ENCODE results near the gene VPS9D1. TPM values are rescaled to one million over a fixed set of nuclear protein-coding genes. Genes with fewer than 3 reads are reported as not detected.
"Not testable (repeated sequence)": the region's sequence is repeated elsewhere in the genome, so short reads cannot be mapped to it uniquely, and the experiment has no call there.

VPS9D1 gene
- total RNA-seq, 1 donor from 2014 or later: 15.6 TPM

GRCh38 chr16:89678258-89678657, 42.4 kb downstream of the VPS9D1 start:
- Histone ChIP-seq H3K36me3 (no peaks in the 10 kb centered on the region), H3K4me1 (no peaks in the 10 kb centered on the region), H3K4me3 (no peak overlapping the region), H3K9me3 (no peaks in the 10 kb centered on the region), H3K27me3 (ENCODE audit: low read depth) (no peaks in the 10 kb centered on the region), H3K27ac (no peak overlapping the region)
- ATAC-seq: no peak
- intact Hi-C loops (cut with DNase I): no loop called here
- no peak for TF ChIP-seq CTCF (IDR thresholded peaks at IDR 0.05)
- DNase-seq: no peak

- no peaks in the 10 kb centered on the region for H3K36me3 ChIP-seq
- DNase-seq: no peak
- intact Hi-C loops (cut with DNase I): no loop called here
- no peaks in the 10 kb centered on the region for H3K27me3 ChIP-seq (ENCODE audit: low read depth)
- H3K4me3 ChIP-seq: peak overlapping the region; percentile 1
- ATAC-seq: no peak
- peaks cover 6% of the 10 kb centered on the region for H3K4me1 ChIP-seq
- H3K27ac ChIP-seq: peak overlapping the region; percentile 61
- H3K9me3 ChIP-seq: no peaks in the 10 kb centered on the region
- no peak for TF ChIP-seq CTCF (IDR thresholded peaks at IDR 0.05)
Measured at GRCh38 chr16:89672177-89672941, 48.3 kb downstream of the VPS9D1 start.

- H3K36me3 ChIP-seq; H3K4me3 ChIP-seq; DNase-seq; intact Hi-C loops (cut with DNase I); ATAC-seq; H3K9me3 ChIP-seq; H3K27me3 ChIP-seq (ENCODE audit: low read depth); H3K27ac ChIP-seq; H3K4me1 ChIP-seq: not testable (repeated sequence)
Measured at GRCh38 chr16:89671565-89671964, 49.1 kb downstream of the VPS9D1 start.

- Histone ChIP-seq H3K36me3 (no peaks in the 10 kb centered on the region), H3K4me3 (no peak overlapping the region), H3K27me3 (ENCODE audit: low read depth) (no peaks in the 10 kb centered on the region), H3K9me3 (no peaks in the 10 kb centered on the region), H3K27ac (no peak overlapping the region), H3K4me1 (peaks cover 6% of the 10 kb centered on the region)
- no peak for TF ChIP-seq CTCF (IDR thresholded peaks at IDR 0.05)
- no peak for ATAC-seq
- intact Hi-C loops (cut with DNase I): no loop called here
- DNase-seq: no peak
Measured at GRCh38 chr16:89670496-89671431, 49.9 kb downstream of the VPS9D1 start.

- intact Hi-C loops (cut with DNase I): no loop called here
- no peak overlapping the region for H3K4me3 ChIP-seq
- DNase-seq (no peak), ATAC-seq (no peak)
- H3K36me3 ChIP-seq: no peaks in the 10 kb centered on the region
- no peak overlapping the region for H3K27ac ChIP-seq
- H3K27me3 ChIP-seq (ENCODE audit: low read depth): no peaks in the 10 kb centered on the region
- no peaks in the 10 kb centered on the region for H3K9me3 ChIP-seq
- no peak for TF ChIP-seq CTCF (IDR thresholded peaks at IDR 0.05)
- H3K4me1 ChIP-seq: peaks cover 6% of the 10 kb centered on the region
Measured at GRCh38 chr16:89669755-89670154, 50.9 kb downstream of the VPS9D1 start.

GRCh38 chr16:89668790-89669158, 51.9 kb downstream of the VPS9D1 start:
- ATAC-seq (peak; percentile 41 to 45), DNase-seq (no peak)
- intact Hi-C loops (cut with DNase I): no loop called here
- Histone ChIP-seq H3K4me1 (peaks cover 6% of the 10 kb centered on the region), H3K27ac (peak overlapping the region; percentile 68), H3K27me3 (ENCODE audit: low read depth) (no peaks in the 10 kb centered on the region), H3K4me3 (peak overlapping the region; percentile 34), H3K36me3 (peaks cover 3% of the 10 kb centered on the region), H3K9me3 (no peaks in the 10 kb centered on the region)
- no peak for TF ChIP-seq CTCF (IDR thresholded peaks at IDR 0.05)

Measured in lower lobe of right lung (tissue), 2 donors.